AG09309 (cell line): Measurements from ENCODE around the gene EBF3.

Experiments used
- DNase-seq: peaks from one replicate; pipeline ENCODE4 v3.0.0-alpha.2; 2010; ENCODE audit warnings: low read depth
- H3K4me3 ChIP-seq: 2 replicates; pipeline ENCODE4 v1.5.1; 2011; ENCODE audit warnings: mild to moderate bottlenecking, low read depth, low read length, moderate library complexity; ENCODE audit not compliant: control insufficient read depth
- CTCF ChIP-seq: IDR thresholded peaks from 2 replicates; pipeline ENCODE4 v1.5.1; 2011; ENCODE audit warnings: mild to moderate bottlenecking, low read depth, low read length, inconsistent platforms; ENCODE audit not compliant: insufficient read depth, control insufficient read depth; ENCODE audit errors: missing control alignments

EBF3 gene

DNA sequence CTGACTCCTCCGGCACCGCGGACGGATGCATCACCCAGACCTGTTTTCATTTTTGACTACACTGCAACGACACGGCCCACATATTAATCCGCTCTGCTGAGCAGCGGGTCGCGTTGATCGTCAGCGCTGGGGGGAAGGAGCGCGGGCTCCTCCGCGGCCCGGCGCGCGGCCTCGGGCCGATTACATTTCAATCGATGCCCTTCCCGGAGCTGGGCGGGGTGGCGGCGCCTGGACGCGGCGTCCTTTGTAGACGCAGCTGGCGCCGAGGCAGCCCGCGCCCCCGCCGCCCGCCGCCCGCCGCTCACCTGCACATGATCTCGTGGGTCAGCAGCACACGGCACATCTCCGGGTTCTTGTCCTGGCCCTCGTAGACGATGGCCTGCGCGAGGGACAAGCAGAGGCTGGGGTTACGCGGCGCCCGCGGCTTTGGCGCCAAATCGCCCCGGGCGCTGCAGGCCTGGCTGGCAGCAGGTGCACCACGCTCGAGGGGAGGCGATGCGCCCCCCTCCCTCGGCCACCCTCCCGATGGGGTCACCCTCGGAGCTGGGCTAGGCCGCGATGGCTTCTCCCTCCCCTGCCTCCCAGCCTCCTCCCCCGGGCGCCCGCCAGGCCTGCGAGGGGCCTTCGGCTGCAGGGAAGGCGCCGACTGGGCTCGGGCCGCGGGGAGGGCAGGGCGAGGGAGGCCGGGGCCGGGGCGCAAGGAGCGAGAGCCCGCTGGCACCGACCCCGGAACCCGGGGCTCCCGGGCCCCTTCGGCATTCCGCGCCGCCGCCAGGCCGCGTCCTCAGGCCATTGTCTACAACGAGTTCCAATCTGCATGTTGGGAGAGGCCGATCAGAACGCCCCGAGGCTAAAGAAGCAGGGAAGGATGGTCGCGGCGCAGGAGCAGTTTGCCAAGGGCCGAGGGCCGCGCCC is 5.2 kb downstream of the EBF3 start:
- no peak for TF ChIP-seq CTCF
- no peak for DNase-seq
- H3K4me3 ChIP-seq: no peak overlapping the region

GRCh38 chr10:129958148-129958628 is 5.9 kb downstream of the EBF3 start:
- H3K4me3 ChIP-seq: no peak overlapping the region
- TF ChIP-seq CTCF: no peak
- no peak for DNase-seq

- H3K4me3 ChIP-seq: no peak overlapping the region
- DNase-seq: no peak
- no peak for TF ChIP-seq CTCF
Measured at GRCh38 chr10:129956876-129957673, 7.0 kb downstream of the EBF3 start.

DNA sequence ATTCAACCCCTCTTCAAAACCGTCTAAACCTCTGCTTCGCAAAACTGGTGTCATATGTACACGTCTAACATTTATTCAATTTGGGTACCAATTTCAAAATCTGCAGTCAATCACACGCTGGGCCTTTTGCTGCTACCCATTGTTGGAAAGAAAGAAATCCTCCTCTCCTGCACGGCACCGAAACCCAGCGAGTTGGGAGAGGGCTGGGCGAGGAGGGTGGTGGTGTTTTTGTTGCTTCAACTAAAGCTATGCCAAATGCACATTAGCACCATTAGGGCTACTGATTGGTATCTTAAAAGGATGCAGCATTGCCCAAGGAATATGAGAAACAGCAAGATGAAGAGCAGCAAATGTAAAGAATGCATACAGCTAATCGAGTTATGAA is 7.8 kb downstream of the EBF3 start:
- TF ChIP-seq CTCF: no peak
- no peak overlapping the region for H3K4me3 ChIP-seq
- no peak for DNase-seq

- DNase-seq: no peak
- no peak overlapping the region for H3K4me3 ChIP-seq
Measured at GRCh38 chr10:129955601-129956285, 8.3 kb downstream of the EBF3 start.

More at GRCh38 chr10:129955601-129956285, 8.3 kb downstream of the EBF3 start:
- TF ChIP-seq CTCF: no peak
